NCI-H1694 treated with DMSO at 0.1 percent for 48 hours (cell line): ENCODE measurements around the gene RNPEPL1.
A peak's percentile ranks its signal among the peaks of the same experiment; 100 is the strongest.
"Not testable (repeated sequence)": the region's sequence is repeated elsewhere in the genome, so short reads cannot be mapped to it uniquely, and the experiment has no call there.

Source experiments
- DNase-seq: peaks from one replicate; lab custom pipeline; 2025; lab: John Stamatoyannopoulos, UW

The RNPEPL1 gene

DNA sequence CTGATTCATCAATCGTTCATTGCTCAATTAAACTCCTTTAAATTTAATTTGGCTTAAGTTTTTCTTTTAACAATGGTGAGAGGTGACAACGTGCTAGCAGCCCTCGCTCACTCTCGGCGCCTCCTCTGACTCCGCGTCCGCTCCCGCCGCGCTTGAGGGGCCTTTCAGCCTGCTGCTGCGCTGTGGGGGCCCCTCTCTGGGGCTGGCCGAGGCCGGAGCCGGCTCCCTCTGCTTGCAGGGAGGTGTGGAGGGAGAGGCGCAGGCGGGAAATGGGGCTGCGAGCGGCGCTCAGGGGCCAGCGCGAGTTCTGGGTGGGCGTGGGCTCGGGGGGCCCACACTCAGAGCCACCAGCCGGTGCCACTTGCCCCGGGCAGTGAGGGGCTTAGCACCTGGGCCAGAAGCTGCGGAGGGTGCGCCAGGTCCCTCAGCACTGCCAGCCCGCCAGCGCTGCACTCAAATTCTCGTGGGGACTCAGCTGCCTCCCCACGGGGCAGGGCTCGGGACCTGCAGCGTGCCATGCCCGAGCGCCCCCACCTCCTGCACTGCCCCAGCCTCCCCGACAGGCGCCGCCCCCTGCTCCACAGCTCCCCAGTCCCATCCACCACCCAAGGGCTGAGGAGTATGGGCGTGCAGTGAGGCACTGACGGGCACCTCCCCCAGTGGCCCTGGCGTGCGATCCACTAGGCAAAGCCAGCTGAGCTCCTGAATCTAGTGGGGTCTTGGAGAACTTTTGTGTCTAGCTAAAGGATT lies 30.1 kb upstream of the RNPEPL1 start:
- DNase-seq = no peak

DNA sequence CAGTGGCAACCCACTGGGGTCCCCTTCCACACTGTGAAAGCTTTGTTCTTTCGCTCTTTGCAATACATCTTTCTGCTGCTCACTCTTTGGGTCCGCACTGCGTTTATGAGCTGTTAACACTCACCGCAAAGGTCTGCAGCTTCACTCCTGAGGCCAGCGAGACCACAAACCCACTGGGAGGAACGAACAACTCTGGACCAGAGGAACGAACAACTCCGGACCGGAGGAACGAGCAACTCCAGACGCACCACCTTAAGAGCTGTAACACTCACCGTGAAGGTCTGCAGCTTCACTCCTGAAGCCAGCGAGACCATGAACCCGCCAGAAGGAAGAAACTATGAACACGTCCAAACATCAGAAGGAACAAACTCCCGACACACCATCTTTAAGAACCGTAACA lies 29.2 kb upstream of the RNPEPL1 start:
- DNase-seq = not testable (repeated sequence)

DNA sequence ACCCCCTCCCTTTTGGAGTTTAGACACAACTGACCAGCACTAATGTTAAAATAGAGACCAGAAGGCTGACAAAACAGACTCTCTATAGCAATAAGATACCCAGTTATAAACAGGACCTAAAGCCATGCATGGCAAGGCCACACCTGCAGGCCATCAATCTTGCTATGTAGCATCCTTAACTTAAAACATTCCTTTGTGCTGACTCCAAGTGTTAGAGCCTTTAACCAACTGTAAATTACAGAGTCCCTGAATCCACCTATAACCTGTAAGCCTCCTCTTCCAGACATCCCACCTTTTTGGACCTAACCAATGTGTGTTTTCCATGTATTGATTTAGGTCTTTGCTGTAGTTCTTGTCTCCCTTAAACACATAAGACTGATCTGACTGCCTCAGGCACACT lies 28.4 kb upstream of the RNPEPL1 start:
- DNase-seq = no peak

DNA sequence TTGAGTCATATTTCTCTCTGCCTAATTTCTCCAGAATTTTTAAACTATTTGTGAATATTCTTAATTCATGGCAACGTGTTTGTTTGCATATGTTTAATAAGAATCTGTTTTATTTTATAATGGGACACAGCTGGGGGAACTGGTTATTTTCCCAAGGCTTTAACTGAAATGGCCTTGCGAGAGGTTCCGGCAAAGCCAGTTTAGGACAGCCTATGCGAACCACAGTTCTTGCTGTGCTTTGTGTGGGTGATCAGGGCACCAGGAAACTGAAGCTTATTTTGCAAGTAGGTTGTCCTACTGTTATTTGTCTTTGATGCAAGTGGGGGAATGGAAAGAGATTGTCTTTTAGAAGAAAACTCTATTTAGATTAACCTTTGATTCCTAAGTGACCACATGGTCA lies 17.0 kb upstream of the RNPEPL1 start:
- no peak for DNase-seq

DNA sequence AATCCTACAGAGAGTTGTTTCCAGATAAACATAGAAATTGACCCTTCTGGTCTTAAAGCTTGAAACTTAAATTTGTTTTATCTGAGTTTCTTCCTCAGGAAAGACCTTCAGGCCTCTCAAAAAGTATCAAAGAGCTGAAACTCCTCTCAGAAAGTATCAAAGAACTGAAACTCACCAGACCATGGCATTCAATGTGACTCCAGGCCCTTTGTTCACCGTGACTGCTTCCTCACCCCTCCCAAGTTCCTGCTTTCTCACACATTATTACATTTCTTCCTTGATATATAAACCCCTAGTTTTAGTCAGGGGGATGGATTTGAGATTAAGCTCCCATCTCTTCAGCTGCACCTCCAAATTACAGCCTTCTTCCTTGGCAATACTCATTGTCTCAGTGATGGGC lies 16.5 kb upstream of the RNPEPL1 start:
- no peak for DNase-seq

DNA sequence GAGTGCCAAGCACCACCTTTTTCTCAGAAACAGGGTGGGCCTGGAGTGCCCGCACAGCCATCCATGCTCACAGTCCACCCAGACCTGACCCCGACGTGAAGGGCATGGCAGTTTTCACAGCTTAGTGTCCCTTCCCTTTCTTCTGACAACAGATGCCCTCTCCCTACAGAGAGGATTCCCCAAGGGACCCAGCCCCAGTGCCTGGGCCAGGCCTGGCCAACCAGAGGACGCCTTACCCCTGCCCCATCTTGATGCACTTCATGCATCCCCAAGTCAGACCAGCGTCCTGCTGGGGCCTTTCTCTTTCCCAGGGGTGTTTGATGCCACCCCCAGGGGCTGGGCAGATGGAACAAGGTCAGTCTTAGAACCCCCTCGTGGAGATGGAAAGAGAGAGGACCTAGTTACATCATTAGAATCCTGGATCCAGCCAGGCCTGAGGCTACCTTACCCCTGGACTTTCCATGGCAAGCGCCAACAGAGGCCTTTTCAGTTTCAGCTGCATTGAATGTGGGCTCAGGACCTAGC lies 14.3 kb upstream of the RNPEPL1 start:
- no peak for DNase-seq

DNA sequence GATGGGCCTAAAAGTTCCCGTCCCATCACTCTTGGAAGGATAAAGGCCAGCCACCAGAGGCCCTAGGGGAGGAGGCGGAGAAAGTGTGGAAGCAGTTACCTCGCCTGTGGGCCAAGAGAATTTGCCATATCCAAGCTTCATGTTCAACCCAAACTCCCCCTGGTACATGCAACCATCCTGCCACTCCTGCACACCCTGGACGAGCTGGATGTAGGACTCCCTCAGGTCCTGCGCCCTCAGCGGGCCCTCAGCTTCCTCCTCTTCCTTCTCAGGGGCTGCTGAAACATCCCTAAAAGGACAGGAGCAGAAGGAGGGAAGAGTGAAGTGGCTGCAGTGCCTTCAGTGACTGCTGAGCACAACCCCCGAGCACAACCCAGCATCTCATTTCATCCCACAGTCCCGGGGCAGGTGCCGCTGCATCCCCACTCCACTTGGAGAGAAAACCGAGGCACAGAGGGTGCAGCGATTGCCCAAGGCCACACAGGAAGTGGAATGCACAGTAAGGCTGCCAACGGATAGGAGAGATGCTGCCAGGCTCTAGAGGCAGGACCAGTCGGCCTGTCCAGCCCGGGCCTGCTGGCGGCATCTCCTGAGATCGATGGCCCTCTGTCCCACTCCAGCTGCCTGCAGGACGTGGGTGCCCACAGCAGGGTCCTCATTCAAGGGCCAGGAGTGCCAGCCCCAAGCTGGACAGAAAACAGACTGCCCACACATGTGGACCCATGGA lies 13.4 kb upstream of the RNPEPL1 start:
- DNase-seq = no peak

DNA sequence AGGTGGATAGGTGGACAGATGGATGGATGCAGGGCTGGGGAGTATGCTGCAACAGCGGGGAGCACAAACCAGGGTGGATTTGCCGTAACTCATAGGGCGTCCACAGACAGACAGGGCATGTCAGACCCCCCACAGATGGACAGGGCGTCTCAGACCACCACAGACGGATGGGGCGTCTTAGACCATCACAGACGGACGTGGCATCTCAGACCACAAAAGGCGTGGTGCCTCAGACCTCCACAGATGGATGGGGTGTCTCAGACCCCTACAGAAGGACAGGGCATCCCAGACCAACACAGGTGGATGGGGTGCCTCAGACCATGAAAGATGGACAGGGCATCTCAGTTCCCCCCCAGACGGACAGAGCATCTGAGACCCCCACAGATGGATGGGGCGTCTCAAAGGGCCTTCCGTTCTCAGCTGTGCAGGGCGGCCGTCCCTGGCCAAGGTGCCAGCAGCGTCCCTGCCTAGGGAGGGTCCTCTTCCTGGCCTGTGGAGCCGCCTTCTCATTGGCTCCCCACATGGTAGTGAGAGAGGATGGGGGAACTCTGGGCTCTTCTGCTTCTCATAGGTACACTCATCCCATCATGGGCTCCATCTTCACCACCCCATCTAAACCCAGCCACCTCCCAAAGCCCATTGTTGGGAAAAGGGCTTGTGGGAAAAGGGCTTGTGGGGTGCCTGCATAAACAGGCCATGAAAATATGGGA lies 12.6 kb upstream of the RNPEPL1 start:
- no peak for DNase-seq

DNA sequence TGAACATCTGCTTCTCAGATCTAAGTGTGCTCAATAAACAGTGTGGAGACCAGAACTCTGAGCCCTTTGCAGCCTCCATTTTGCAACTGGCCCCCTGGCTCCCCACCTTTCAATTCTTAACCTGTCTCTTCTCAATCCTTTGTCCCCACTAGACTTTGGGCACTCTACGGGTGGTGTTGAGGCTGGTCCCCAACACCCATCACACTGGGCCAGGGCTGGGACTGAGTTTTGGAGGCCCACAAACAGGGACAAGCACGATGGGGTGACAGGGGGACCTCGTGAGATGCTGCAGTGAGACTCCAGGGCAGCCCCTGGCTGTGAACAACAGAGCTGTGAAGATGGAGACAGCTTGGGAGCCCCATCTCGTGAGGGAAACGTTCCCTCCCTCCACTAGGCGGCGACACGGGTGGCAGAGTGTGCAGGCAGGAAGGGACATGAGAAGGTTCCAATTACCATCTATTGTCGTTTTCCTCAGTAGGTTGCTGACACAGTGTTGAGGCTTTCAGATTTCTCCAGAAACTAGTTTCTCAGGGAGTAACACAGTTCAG lies 11.7 kb upstream of the RNPEPL1 start:
- peak; percentile 20 for DNase-seq

DNA sequence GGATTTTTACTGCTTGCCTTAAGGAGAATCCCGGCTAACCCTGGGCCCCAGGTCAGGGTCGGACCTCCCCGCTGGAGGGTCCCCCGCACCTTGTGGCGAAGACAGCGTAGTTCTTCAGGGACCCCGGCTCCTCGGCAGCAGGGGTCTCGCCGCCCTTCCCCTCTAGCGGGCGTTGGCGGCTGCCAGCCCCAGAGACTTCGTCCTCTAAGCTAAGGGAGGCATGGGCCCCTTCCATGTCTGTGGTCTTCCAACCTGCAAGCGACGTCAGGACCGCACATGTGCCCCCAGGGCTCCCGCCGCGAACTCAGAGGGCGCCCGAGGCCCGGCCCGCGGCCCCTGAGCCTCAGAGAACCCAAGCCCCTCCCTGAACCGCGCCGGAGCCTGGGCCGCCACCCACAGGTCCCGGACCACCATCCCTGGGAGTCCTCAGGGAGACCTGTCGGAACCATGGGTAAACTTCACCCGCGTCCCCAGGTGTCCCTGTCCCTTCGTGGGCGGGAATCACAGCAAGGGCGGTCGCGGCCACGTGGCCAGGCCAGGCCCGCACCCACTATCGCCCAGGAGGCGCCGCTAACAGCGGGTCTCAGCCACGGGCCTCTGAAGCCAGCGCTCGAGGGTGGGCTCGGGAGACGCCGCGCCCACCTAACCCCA lies 11.1 kb upstream of the RNPEPL1 start:
- no peak for DNase-seq

DNA sequence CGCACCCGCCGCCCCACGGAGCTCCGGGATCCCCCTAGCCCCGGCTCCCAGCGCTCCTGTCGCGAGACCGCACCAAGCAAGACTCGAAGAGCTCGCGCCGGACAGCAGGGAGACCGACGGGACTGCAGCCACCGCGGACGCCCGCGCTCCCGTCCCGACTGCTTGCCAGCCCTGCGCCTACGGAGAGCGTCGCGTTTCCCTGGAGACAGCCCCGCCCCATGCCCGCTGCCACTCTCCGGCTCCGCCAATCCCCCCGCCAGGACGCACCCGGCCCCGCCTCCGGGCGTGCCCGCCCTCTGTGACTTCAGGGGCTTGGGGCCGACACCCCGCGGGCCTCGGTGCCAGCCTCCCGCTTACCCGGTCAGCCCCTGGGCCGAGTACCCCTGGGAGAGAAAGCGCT lies 10.5 kb upstream of the RNPEPL1 start, which contains the start of gene ANKMY1:
Gene ANKMY1, minus strand, starts transcription at position 181 of the 400 bp plus-strand sequence. CDS start 653 bp downstream, outside the sequence.
- no peak for DNase-seq

DNA sequence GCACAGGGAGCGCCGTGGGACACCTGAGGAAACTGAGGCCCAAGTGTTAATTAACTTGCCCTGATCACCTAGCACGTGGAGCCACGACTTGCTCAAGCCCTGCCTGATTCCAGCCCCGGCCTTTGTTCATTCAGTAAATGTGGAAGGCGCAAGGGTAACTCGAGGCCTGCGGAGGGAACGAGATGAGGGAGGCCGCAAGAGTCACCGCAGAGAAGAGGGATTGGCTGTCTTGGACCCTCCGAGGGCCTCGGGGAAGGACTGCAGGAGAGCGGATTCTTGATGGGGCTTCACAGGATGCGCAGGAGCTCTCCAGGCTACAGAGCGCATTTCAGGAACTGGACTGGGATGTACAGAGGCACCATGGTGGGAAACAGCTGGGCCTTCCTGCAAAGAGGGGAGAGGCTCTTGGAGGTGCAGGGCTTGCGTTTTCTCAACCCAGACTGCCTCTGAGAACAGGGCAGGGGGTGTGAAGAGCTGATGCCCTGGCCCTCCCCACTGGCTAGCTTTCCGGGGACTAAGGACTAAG lies 10.0 kb upstream of the RNPEPL1 start:
- no peak for DNase-seq

DNA sequence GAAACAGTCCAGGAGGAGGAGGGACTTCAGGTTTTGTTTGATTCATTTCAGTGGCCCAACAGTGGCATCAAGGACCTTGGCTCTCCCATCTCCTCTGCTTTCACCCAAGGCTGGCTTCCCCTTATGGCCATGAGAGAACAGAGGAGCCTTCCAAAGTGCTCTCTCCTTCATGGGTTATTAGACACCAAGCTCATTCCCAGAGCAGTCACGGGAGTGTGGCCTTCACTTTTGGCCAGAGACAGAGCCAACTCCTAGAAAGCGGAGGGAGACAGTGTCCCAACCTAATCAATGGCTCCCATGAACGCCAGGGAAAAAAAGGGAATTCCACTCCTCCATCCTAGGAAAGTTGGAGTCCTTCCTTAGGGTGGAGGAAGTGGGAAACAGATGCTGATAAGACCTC lies 9.0 kb upstream of the RNPEPL1 start:
- DNase-seq = no peak

DNA sequence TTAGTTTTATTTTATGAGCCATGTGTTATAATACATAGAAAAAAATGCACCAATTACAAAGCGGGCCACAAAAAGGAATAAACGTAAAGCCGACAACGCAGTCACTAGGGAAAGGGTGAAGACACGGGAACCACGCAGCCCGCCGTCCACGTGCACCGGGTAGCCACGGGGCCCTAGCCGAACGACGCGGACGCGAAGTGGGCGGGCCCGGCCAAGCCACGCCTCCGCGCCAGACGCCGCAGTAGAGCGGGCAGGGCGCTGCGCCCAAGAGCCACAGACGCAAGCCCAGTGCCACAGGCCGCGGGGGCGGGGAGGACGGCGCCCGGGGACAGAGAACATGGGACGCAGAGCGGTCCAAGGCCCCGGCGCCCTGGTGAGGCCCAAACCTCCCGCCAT lies 8.2 kb upstream of the RNPEPL1 start, which contains the start of gene DUSP28:
Gene DUSP28, plus strand, starts transcription at position 274 of the 396 bp plus-strand sequence. CDS start 328 bp downstream, outside the sequence.
- DNase-seq = peak; percentile 44

DNA sequence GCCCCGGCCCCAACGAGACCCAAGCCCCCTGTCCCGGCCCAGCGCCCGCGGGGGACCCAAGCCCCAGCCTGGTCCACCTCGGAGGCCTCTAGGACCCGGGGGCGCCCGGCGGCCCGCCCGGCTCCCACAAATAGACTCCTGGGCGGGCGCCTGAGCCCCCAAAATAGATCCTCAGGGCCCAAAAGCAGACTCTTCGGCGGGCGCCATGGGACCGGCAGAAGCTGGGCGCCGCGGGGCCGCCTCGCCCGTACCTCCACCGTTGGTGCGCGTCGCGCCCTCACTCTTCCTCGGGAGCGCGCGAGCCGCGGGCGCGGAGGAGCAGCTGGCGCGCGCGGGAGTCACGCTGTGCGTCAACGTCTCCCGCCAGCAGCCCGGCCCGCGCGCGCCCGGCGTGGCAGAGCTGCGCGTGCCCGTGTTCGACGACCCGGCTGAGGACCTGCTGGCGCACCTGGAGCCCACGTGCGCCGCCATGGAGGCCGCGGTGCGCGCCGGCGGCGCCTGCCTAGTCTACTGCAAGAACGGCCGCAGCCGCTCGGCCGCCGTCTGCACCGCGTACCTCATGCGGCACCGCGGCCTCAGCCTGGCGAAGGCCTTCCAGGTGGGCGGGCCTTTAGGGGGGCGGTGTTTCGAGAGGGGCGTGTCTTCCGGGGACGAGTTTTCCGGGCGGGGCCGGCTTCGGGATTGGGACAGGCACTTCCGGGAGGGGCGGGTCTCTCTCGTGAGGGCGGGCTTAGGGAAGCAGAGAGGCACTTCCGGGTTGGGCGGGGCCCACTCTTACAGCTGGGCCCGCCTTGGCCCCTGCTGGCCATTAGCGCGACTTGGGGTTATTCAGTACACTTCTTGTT lies 7.6 kb upstream of the RNPEPL1 start:
- peak; percentile 97 for DNase-seq

DNA sequence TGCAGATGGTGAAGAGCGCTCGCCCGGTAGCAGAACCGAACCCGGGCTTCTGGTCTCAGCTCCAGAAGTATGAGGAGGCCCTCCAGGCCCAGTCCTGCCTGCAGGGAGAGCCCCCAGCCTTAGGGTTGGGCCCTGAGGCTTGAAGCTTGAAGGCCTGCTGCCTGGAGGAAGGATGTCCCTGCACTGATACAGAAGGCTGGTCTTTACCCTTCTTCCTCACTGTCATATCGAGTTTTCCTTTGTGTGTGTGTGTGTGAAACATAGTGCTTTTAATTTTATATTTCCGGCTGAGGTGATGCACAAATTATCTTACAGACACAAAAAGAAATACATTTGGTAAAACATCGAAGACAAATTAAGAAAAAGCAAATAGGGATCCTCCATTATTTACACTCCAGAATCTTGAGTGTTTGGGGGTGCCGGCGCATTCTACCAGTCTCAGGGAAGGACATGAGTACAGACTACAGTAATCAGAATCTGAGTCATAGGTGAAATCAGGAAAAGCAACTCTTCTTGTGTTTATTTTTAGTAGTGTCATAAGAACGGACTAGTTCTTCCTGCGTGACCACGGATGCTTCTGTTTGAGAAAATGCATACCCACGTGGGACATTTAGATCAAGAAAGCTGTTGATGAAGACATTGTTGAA lies 6.8 kb upstream of the RNPEPL1 start:
- no peak for DNase-seq

DNA sequence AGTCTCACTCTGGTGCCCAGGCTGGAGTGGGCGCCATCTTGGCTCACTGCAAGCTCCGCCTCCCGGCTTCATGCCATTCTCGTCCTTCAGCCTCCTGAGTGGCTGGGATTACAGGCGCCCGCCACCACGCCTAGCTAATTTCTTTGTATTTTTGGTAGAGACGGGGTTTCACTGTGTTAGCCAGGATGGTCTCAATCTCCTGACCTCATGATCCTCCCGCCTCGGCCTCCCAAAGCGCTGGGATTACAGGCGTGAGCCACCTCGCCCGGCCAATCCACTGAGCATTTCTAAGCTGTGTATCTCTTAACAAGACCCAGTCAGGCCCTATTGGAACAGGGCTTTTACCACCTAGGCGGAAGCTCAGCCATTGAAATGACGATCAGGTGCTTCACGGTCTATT lies 5.1 kb upstream of the RNPEPL1 start:
- not testable (repeated sequence) for DNase-seq

DNA sequence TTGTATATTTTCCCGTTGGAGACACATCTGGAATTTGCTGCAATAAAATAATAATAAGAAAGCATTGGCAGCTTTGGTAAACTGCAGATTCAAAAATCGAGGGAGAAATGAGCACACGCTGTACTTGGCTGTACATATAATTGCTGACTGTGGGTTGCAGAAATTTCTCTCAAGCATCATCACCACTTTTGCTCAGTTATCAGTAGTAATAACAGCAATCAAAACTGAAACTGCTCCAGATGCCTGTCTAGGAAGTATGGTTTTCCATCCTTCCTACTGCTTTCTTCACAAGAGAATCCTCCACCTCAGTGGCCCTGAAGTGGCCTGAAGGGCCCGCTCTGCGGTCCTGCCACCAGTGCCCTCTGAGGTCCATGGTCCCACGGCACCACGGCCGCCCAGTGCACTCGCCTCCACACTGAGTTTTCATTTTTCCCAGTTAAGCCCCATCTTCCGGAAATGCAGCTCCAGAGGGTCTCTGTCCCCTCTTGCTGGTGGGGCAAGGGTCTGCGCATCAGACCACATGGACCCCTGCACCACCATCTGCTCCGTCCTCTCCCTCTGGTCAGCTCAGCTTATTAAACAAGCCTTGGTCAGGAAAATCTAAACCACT lies 4.2 kb upstream of the RNPEPL1 start:
- DNase-seq = no peak

DNA sequence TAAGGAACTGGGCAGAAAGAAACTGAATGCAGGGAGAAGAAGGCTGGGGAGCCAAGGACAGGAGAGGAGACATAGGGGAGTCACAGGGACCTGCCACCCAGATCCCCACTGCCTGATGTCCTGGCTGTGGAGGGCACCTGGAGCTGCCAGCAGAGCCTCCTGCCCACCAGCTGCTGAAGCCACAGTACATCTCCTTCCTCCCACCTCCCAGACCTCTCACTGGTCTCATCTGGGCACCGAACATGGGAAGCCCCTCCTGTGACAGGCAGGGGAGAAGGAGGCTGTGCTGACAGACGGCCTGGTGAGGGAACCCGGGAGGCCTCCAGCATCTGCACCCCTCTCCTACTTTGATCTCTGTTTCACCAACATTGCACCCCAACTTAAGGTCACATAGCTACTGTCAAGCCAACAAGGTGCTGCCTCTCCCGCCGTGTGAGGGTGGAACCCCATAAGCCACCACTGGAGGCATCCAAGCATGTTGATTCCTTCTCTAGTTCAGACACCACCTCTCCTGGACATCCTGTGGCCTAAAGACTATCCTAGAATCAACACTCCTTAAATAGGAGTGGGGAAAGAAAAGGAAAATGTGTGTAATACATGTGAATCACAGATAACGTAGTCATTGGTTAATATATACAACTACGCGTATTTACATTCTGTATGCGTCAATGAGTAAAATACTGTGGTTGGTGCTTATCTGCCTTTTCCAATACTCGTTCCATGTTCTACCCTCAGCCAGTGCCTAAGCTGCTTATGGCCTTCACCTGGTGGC lies 3.5 kb upstream of the RNPEPL1 start:
- DNase-seq = no peak
